HUES6 (cell line): Measurements from ENCODE around the gene CNOT6.
"Not testable (repeated sequence)": the region's sequence is repeated elsewhere in the genome, so short reads cannot be mapped to it uniquely, and the experiment has no call there.

Source experiments
- H3K27ac ChIP-seq: 2 replicates; pipeline ENCODE4 v1.7.0; 2013; ENCODE audit warnings: low read depth, mild to moderate bottlenecking, low read length, inconsistent platforms
- H3K27me3 ChIP-seq: 2 replicates; pipeline ENCODE4 v1.6.1; 2013; ENCODE audit warnings: low read length; ENCODE audit not compliant: control insufficient read depth, insufficient read depth
- H3K36me3 ChIP-seq: 2 replicates; pipeline ENCODE4 v1.6.1; 2013; ENCODE audit warnings: low read length; ENCODE audit not compliant: control insufficient read depth, insufficient read depth
- H3K4me1 ChIP-seq: 2 replicates; pipeline ENCODE4 v1.6.1; 2013; ENCODE audit warnings: low read length; ENCODE audit not compliant: control insufficient read depth, insufficient read depth
- H3K4me3 ChIP-seq: 2 replicates; pipeline ENCODE4 v1.5.1; 2013; ENCODE audit warnings: low read depth, low read length
- H3K9ac ChIP-seq: one replicate; pipeline ENCODE4 v1.6.1; 2013; ENCODE audit warnings: mild to moderate bottlenecking, low read length
- H3K9me3 ChIP-seq: 2 replicates; pipeline ENCODE4 v1.6.1; 2013; ENCODE audit warnings: low read depth, low read length; ENCODE audit not compliant: control insufficient read depth, insufficient read depth

CNOT6 gene

DNA sequence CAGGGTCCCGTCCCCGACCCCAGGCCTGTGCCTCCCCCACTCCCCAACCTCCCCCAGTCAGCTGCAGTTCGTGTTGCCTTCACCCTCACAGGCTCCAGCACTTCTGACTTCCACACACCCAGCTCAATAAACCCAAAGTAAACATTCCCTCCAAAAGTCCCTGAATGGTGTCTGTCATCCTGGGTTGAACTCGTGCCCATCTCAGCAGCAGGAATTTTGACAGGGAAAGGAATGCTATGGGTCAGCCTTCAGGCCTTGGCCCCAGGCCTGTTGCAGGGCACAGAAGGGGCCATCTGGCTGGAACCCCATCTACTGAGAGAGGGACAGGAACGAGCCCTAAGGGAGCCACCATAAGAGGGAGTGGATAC lies 29.6 kb upstream of the CNOT6 start:
- H3K4me3 ChIP-seq: no peak overlapping the region
- H3K27ac ChIP-seq: no peak overlapping the region
- no peaks in the 10 kb centered on the region for H3K27me3 ChIP-seq
- no peaks in the 10 kb centered on the region for H3K36me3 ChIP-seq
- peaks cover 20% of the 10 kb centered on the region for H3K9me3 ChIP-seq
- no peaks in the 10 kb centered on the region; the same call in 1 of the 2 replicates for H3K4me1 ChIP-seq
- no peak overlapping the region for H3K9ac ChIP-seq

- H3K9me3 ChIP-seq: peaks cover 18% of the 10 kb centered on the region
- not testable (repeated sequence) for H3K27me3 ChIP-seq, H3K9ac ChIP-seq, H3K36me3 ChIP-seq, H3K4me3 ChIP-seq, H3K27ac ChIP-seq, H3K4me1 ChIP-seq
Measured at GRCh38 chr5:180465052-180465451, 29.1 kb upstream of the CNOT6 start.

GRCh38 chr5:180466316-180466715 lies 27.9 kb upstream of the CNOT6 start:
- no peak overlapping the region for H3K4me3 ChIP-seq
- H3K4me1 ChIP-seq: no peaks in the 10 kb centered on the region; the same call in 1 of the 2 replicates
- H3K27me3 ChIP-seq: no peaks in the 10 kb centered on the region
- H3K9ac ChIP-seq: no peak overlapping the region
- H3K36me3 ChIP-seq: no peaks in the 10 kb centered on the region
- H3K9me3 ChIP-seq: peaks cover 13% of the 10 kb centered on the region
- no peak overlapping the region for H3K27ac ChIP-seq

DNA sequence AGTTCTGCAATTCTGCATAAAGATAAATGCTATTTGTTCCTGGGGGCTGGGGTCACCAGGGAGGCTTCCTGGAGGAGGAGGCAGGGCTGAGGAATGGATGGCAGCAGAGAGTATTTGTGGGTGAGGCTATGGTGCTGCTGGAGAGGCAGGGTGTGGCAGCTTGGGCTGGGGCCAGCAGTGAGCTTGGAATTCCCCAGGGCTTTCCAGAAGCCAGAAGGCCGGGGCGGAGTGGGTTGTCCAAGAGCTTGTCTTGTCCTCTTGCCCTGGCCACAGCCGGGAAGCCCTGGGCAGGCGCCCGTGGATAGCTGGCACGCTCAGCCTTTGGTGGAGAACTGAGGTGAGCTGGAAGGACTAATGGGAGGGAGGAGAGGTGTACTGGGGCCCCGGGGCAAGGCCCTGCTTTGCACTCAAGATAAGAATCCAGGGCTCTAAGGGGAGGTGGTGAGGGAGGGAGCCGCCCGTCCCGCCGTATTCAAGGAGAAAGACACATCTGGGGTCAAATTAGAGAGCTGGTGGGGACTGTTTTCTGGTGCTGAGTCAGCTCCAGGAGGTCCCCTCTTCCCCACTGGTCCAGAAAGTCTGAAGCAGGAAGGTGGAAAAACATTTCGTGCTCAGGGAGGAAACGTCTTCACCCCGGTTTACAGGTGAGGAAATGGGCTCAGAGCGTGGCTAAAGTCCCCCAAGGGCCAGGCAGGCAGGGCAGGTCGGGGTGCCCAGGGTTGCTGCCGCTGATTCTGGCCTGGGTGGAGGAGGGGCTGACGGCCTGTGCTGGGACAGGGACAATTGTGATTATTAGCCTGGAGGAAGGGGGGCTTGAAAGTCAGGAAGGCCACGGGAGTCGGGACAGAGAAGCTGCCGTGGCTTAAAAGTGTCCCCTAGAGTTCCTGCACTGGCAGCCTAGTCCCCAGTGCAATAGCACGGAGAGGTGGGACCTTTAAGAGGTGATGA lies 26.9 kb upstream of the CNOT6 start:
- Histone ChIP-seq H3K27me3 (no peaks in the 10 kb centered on the region), H3K9ac (no peak overlapping the region), H3K4me1 (no peaks in the 10 kb centered on the region; the same call in 1 of the 2 replicates), H3K36me3 (no peaks in the 10 kb centered on the region), H3K27ac (no peak overlapping the region), H3K4me3 (no peak overlapping the region), H3K9me3 (peaks cover 8% of the 10 kb centered on the region)

DNA sequence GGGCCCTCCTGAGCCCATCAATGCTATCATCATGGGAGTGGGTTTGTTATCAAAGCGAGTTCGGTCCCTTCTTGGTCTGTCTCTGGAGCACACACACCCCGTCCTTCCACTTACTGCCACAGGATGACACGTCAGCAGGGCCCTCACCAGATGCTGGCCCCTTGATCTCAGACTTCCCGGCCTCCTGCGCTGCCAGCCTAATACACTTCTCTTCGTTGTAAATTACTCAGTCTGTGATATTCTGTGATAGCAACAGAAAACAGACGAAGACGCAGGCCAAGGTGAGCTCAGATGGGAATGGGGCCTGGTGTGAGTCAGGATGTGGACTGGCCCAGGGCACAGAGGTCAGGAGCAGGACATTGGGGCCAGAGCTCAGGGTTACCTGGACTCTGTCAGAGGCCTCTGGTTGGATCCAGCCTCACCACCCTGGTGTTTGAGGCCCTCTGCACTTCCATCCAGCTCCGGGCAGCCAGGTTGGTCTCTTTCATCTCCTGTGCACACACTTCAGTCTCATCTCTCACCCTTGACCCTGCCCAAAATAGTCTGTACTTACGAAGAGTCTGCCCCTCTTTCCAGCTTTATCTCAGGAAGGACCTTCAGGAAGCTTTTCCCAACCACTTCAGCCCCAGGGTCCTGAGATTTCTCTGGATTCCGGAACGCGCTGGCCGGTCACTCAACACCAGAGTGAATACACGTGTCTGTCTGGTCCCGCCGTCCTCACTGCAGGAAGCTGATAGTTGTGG lies 26.0 kb upstream of the CNOT6 start:
- H3K4me3 ChIP-seq: no peak overlapping the region
- H3K27me3 ChIP-seq: no peaks in the 10 kb centered on the region
- no peak overlapping the region for H3K9ac ChIP-seq
- H3K9me3 ChIP-seq: peaks cover 4% of the 10 kb centered on the region
- H3K36me3 ChIP-seq: no peaks in the 10 kb centered on the region
- no peaks in the 10 kb centered on the region; the same call in 1 of the 2 replicates for H3K4me1 ChIP-seq
- no peak overlapping the region for H3K27ac ChIP-seq

GRCh38 chr5:180468732-180469585 lies 25.2 kb upstream of the CNOT6 start:
- no peaks in the 10 kb centered on the region for H3K36me3 ChIP-seq
- no peak overlapping the region for H3K27ac ChIP-seq
- no peaks in the 10 kb centered on the region for H3K9me3 ChIP-seq
- no peak overlapping the region for H3K9ac ChIP-seq
- no peak overlapping the region for H3K4me3 ChIP-seq
- H3K27me3 ChIP-seq: no peaks in the 10 kb centered on the region
- H3K4me1 ChIP-seq: no peaks in the 10 kb centered on the region; the same call in 1 of the 2 replicates

DNA sequence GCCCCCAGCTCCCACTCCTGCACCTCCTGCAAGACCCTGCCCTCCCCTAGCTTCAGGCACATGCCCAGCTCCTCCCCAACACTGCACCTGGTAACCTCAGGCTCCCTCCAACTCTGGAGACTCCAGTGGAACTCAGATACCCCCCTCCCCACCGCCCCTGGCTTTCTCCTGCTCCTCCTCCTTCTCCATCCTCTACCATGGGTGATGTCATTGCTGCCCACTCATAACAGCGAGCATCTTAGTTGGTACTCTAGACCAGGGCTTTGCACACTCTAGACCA lies 24.7 kb upstream of the CNOT6 start:
- Histone ChIP-seq H3K9me3 (no peaks in the 10 kb centered on the region), H3K36me3 (no peaks in the 10 kb centered on the region), H3K4me1 (no peaks in the 10 kb centered on the region; the same call in 1 of the 2 replicates), H3K4me3 (no peak overlapping the region), H3K9ac (no peak overlapping the region), H3K27me3 (no peaks in the 10 kb centered on the region), H3K27ac (no peak overlapping the region)

DNA sequence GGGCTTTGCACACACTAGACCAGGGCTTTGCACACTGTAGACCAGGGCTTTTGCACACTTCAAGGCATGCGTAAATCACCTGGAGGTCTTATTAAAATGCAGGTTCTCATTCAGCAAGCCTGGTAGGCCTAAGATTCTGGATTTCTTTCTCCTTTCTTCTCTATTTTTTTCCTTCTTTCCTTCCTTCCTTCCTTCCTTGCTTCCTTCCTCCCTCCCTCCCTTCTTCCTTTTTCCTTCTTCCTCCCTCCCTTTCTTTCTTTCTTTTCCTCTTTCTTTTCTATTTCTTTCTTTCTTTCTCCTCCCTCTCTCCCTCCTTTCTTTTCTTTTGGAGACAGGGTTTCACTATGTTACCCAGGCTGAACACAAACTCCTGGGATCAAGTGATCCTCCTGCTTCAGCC lies 24.3 kb upstream of the CNOT6 start:
- Histone ChIP-seq H3K36me3 (no peaks in the 10 kb centered on the region), H3K27ac (no peak overlapping the region), H3K4me3 (no peak overlapping the region), H3K4me1 (no peaks in the 10 kb centered on the region; the same call in 1 of the 2 replicates), H3K9me3 (no peaks in the 10 kb centered on the region), H3K9ac (no peak overlapping the region), H3K27me3 (no peaks in the 10 kb centered on the region)

- Histone ChIP-seq H3K36me3 (no peaks in the 10 kb centered on the region), H3K4me1 (no peaks in the 10 kb centered on the region; the same call in 1 of the 2 replicates), H3K27ac (no peak overlapping the region), H3K9ac (no peak overlapping the region), H3K9me3 (no peaks in the 10 kb centered on the region), H3K27me3 (no peaks in the 10 kb centered on the region), H3K4me3 (no peak overlapping the region)
Measured at GRCh38 chr5:180470361-180470760, 23.8 kb upstream of the CNOT6 start.

- Histone ChIP-seq H3K9ac (no peak overlapping the region), H3K36me3 (no peaks in the 10 kb centered on the region), H3K27ac (no peak overlapping the region), H3K4me3 (no peak overlapping the region), H3K4me1 (no peaks in the 10 kb centered on the region; the same call in 1 of the 2 replicates), H3K9me3 (no peaks in the 10 kb centered on the region), H3K27me3 (no peaks in the 10 kb centered on the region)
Measured at GRCh38 chr5:180470966-180471582, 23.1 kb upstream of the CNOT6 start.
